Sigmoid colon (tissue), 7 donors: ENCODE measurements around the gene AGPAT1. TPM values are rescaled to one million over a fixed set of nuclear protein-coding genes. Genes with fewer than 3 reads are reported as not detected.

Source experiments
- DNase-seq: peaks from one replicate; pipeline ENCODE4 v3.0.0-alpha.2; 2019
- H3K27ac ChIP-seq, 4 donors: fragments of 200-600 bp; sonication (generic); one replicate each; pipeline ENCODE4 v1.5.1; 2016 to 2019; ENCODE audit warnings: mild to moderate bottlenecking in 1 of 4
- H3K27me3 ChIP-seq, 3 donors: fragments of 200-600 bp; sonication (generic); one replicate each; pipeline ENCODE4 v1.5.1; 2019; ENCODE audit warnings: mild to moderate bottlenecking in 1 of 3
- H3K36me3 ChIP-seq, 4 donors: fragments of 200-600 bp; sonication (generic); one replicate each; pipeline ENCODE4 v1.5.1; 2016 to 2019
- H3K4me1 ChIP-seq, 4 donors: fragments of 200-600 bp; sonication (generic); one replicate each; pipeline ENCODE4 v1.5.1; 2017 to 2019
- H3K4me3 ChIP-seq, 4 donors: fragments of 200-600 bp; sonication (generic); one replicate each; pipeline ENCODE4 v1.5.1; 2017 to 2019; ENCODE audit warnings: mild to moderate bottlenecking in 2 of 4, moderate library complexity in 1 of 4
- H3K9me3 ChIP-seq, 4 donors: fragments of 200-600 bp in 3 of 4; sonication (generic) in 3 of 4; one replicate each; pipeline versions ENCODE4 v1.5.1 to v1.6.1; 2013 to 2019
- EP300 ChIP-seq, 4 donors: sonication (generic); formaldehyde crosslinking; IDR thresholded peaks; one replicate each; pipeline ENCODE4 v1.6.1; 2017; ENCODE audit warnings: antibody characterized with exemption in 4 of 4
- POLR2A ChIP-seq, 2 donors: fragments of 450-650 bp; IDR thresholded peaks; one replicate each; pipeline ENCODE4 v1.6.1; 2016; ENCODE audit warnings: antibody characterized with exemption in 2 of 2, mild to moderate bottlenecking in 2 of 2, moderate library complexity in 2 of 2
- POLR2AphosphoS5 ChIP-seq, 4 donors: sonication (generic); formaldehyde crosslinking; IDR thresholded peaks; one replicate each; pipeline ENCODE4 v1.6.1; 2017; ENCODE audit warnings: antibody characterized with exemption in 4 of 4
- WGBS, 2 donors: extraction: QIAGEN DNeasy Blood & Tissue Kit; methylation state at CpG; one replicate each; pipeline ENCODE4 v1.1.7; 2013; 5-methylcytosine and 5-hydroxymethylcytosine counted together
- intact Hi-C: fragments of 100-400 bp; cut with DNase I; formaldehyde crosslinking; loops from one replicate; pipeline ENCODE4 v1.15.1; 2023
- polyA plus RNA-seq, 3 donors: library from polyadenylated mRNA; stranded (reverse); fragments of 200-250 nt; gene quantifications; one replicate each; pipeline ENCODE4 v1.2.3, GENCODE V29; 2013
- total RNA-seq, 4 donors: library from RNA; depleted of rRNA; stranded (reverse); fragments of >200 nt; gene quantifications; one replicate each; pipeline ENCODE4 v1.1.0, GENCODE V29; 2016
- TF ChIP-seq, protein P1 (sequence below), 4 experiments: fragments of 450-650 bp in 3 of 4; fragments of 200-600 bp in 1 of 4; IDR thresholded peaks; one replicate each; pipeline ENCODE4 v1.5.1; 2016 to 2019; ENCODE audit warnings: antibody characterized with exemption in 4 of 4, mild to moderate bottlenecking in 3 of 4, moderate library complexity in 2 of 4
- donor health status: healthy with polysubstance abuse.
- donor health status: Bipolar disorder and iron deficiency.
- donor health status: healthy.

The AGPAT1 gene
- total and polyA plus RNA-seq, 7 donors, result 32.4 to 54.2 (median 37.9) TPM

DNA sequence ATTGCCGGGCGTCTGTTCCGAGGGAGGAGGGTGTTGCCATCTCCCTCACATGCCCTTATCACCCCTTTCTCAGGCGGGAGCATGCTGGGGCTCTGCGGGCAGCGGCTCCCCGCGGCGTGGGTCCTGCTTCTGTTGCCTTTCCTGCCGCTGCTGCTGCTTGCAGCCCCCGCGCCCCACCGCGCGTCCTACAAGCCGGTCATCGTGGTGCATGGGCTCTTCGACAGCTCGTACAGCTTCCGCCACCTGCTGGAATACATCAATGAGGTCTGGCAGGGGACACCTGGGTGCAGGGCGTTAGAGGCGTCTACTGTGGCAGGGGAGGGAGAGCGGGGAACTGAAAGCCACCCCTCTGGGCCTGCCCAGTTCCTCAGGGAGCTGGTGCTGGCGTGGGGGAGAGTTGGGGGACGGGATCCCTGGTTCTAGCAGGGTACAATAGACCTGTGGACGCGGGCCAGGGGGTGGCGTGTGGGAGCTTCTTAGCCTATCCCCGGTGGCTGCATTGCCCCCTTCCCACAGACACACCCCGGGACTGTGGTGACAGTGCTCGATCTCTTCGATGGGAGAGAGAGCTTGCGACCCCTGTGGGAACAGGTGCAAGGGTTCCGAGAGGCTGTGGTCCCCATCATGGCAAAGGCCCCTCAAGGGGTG, 21.2 kb downstream of the AGPAT1 start:
- Histone ChIP-seq H3K27me3 (no peaks in the 10 kb centered on the region), H3K4me3 (peak overlapping the region; percentile 61 to 80 (median 78)), H3K27ac (peak overlapping the region; percentile 88 to 93 (median 92)), H3K36me3 (peaks cover 14 to 39% (median 20%) of the 10 kb centered on the region in 4 donors), H3K4me1 (peaks cover 0 to 57% (median 49%) of the 10 kb centered on the region in 4 donors), H3K9me3 (no peaks in the 10 kb centered on the region)
- peak; percentile 89 for DNase-seq
- WGBS, 2 donors, result 3 to 4% methylated on average over 34 of the region's 34 CpGs
- intact Hi-C loops, result loop anchor here (1.0 to 10.0 kb wide), 4 partner anchors 22 to 110 kb away; partner anchors contain the start of gene AGPAT1
- TF ChIP-seq, protein P1, sequence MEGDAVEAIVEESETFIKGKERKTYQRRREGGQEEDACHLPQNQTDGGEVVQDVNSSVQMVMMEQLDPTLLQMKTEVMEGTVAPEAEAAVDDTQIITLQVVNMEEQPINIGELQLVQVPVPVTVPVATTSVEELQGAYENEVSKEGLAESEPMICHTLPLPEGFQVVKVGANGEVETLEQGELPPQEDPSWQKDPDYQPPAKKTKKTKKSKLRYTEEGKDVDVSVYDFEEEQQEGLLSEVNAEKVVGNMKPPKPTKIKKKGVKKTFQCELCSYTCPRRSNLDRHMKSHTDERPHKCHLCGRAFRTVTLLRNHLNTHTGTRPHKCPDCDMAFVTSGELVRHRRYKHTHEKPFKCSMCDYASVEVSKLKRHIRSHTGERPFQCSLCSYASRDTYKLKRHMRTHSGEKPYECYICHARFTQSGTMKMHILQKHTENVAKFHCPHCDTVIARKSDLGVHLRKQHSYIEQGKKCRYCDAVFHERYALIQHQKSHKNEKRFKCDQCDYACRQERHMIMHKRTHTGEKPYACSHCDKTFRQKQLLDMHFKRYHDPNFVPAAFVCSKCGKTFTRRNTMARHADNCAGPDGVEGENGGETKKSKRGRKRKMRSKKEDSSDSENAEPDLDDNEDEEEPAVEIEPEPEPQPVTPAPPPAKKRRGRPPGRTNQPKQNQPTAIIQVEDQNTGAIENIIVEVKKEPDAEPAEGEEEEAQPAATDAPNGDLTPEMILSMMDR (IDR thresholded peaks at IDR 0.05), result peak; percentile 55 to 77 (median 60)
- peak in 3 of 4 donors; percentile 4 to 26 (median 15) for TF ChIP-seq POLR2AphosphoS5 (IDR thresholded peaks at IDR 0.05)
- TF ChIP-seq EP300 (IDR thresholded peaks at IDR 0.05), result no peak

DNA sequence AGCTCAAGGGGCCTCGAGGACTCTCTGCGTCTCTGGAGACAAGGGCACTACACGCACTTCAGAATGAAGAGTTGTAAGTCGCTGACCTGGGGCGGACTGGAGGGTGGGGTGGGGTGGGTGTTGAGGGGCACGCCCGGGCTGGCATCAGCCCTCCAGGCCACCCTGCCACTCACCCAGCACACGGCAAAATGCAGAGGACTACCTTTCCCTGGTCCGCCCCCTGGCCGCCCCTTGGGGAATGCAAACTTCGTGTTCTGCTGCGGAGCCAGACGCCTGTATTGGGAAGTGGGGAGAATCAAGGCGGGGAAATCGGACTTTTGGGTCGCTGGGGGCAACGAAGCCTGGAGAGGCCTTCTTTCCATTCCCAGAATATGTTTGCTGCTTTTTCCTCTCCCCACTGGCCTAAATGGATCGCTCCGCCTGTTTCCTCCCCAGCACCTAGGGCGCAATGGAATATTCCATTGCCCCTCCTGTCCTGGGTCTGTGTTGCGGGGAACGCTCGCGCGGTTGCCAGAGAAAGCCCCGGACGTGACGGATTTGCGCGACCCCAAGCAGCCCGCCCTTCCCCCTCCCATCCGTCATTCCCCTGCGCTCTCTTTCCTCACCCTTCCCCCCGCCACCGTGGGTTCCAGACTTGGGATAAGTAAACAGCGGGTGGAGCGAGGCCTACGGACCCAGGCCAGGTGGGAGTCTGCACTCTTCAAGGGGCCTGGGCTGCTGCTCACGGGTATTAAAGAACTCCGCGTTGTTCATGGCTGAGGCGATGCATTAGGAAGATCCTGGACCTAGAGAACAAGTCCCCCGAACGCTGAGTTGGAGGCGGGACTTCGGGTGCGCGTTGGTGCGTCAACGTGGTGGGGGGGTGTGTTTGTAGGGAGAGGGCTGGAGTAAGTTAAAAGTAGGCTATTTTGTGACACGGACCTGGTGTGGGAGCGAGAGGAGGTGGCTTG, 22.0 kb downstream of the AGPAT1 start, which contains the start of gene PPT2:
PPT2 (plus strand) TSS at position 578 of the 950 bp plus-strand sequence. CDS start 454 bp downstream, outside the sequence.
- Histone ChIP-seq H3K9me3 (no peaks in the 10 kb centered on the region), H3K4me3 (peak within 1 kb of the TSS; percentile 61 to 80 (median 78)), H3K27ac (peak within 1 kb of the TSS; percentile 88 to 93 (median 92)), H3K36me3 (peaks cover 14 to 42% (median 18%) of the 10 kb centered on the region in 4 donors), H3K27me3 (no peaks in the 10 kb centered on the region), H3K4me1 (peaks cover 0 to 59% (median 49%) of the 10 kb centered on the region in 4 donors)
- TF ChIP-seq EP300 (IDR thresholded peaks at IDR 0.05) (peak in 2 of 4 donors; percentile 2 to 91), POLR2AphosphoS5 (IDR thresholded peaks at IDR 0.05) (peak; percentile 77 to 89 (median 82)), POLR2A (IDR thresholded peaks at IDR 0.05) (peak in 1 of 2 donors; percentile 47)
- TF ChIP-seq, protein P1 (IDR thresholded peaks at IDR 0.05), result peak in 2 of 4 experiments; percentile 13 to 19
- 2 to 3% methylated on average over 52 of the region's 52 CpGs for WGBS, 2 donors
- DNase-seq, result peak; percentile 98
- intact Hi-C loops, result loop anchor here (1.0 to 10.0 kb wide), 4 partner anchors 22 to 109 kb away; partner anchors contain the start of gene AGPAT1

DNA sequence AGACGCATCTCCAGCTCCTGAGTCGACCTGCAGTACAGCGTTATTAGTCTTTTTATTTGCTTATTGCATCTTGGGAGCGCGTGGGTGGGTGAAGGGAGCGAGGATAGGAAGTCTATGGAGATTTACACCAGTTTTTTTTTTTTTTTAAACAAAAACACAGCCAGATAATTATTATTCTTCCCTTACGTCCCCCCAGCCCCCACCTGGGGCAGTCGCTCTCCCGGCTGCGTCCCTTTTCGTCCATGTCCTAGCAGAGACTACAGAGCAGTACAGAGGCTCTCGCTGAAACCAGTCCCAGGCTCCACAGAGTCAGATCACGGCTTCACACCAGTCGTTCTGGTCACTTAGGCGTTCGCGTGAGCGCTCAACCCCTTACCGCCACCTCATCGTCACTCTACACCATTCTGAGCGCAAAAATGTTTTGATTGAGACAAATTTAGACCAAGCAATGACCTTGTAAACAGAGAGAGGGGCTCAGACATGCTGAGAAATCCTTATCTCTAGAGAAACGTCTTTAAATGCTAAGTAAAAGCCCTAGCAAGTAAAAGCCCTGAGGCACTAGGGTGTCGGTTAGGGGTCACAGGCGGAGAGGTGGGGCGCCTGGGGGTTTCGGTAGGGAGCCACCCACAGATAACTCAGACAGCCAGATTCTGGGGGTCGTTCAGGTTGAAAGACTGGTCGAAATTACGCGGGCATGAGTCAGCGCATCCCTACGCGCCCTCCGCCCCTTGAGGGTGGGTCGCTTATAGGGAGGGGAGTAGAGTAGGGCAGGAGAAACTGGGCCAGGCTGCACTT, 22.9 kb downstream of the AGPAT1 start:
- H3K27ac ChIP-seq, result peak overlapping the region; percentile 88 to 93 (median 92)
- peak overlapping the region; percentile 61 to 80 (median 78) for H3K4me3 ChIP-seq
- H3K9me3 ChIP-seq, result no peaks in the 10 kb centered on the region
- 44 to 52% methylated on average over 35 of the region's 35 CpGs for WGBS, 2 donors
- no peaks in the 10 kb centered on the region for H3K27me3 ChIP-seq
- TF ChIP-seq, protein P1 (IDR thresholded peaks at IDR 0.05), result no peak
- TF ChIP-seq POLR2A (IDR thresholded peaks at IDR 0.05) (no peak), POLR2AphosphoS5 (IDR thresholded peaks at IDR 0.05) (peak in 3 of 4 donors; percentile 11 to 37 (median 30))
- intact Hi-C loops, result loop anchor here (1.0 to 10.0 kb wide), 3 partner anchors 23 to 108 kb away; partner anchors contain the start of gene FKBPL
- H3K4me1 ChIP-seq, result peaks cover 0 to 59% (median 49%) of the 10 kb centered on the region in 4 donors
- H3K36me3 ChIP-seq, result peaks cover 7 to 42% (median 10%) of the 10 kb centered on the region in 4 donors
- peak; percentile 78 for DNase-seq
